ENCODE results near the gene MRPS34.
"Not testable (repeated sequence)": the region's sequence is repeated elsewhere in the genome, so short reads cannot be mapped to it uniquely, and the experiment has no call there.

The MRPS34 gene

DNA sequence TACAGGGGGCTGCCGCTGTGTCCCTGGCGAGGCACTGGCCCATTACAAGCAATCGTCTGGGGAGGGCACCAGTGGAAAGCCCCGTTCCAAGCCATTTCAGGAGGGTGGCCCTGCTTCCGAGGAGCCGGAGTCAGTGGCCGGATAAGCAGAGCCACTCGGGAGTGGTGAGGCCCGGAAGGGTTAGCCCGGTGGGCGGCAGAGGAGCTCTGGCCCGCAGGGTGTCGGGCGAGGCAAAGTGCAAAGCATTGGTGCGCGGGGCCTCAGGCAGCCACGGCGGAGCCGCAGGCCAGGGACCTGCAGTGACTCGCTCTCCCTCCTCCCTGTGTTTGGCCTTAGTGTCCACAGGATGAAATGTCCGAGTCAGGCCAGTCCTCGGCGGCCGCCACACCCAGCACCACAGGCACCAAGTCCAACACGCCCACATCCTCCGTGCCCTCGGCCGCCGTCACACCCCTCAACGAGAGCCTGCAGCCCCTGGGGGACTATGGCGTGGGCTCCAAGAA lies 26.2 kb downstream of the MRPS34 start:
- DNase-seq: no peak

DNA sequence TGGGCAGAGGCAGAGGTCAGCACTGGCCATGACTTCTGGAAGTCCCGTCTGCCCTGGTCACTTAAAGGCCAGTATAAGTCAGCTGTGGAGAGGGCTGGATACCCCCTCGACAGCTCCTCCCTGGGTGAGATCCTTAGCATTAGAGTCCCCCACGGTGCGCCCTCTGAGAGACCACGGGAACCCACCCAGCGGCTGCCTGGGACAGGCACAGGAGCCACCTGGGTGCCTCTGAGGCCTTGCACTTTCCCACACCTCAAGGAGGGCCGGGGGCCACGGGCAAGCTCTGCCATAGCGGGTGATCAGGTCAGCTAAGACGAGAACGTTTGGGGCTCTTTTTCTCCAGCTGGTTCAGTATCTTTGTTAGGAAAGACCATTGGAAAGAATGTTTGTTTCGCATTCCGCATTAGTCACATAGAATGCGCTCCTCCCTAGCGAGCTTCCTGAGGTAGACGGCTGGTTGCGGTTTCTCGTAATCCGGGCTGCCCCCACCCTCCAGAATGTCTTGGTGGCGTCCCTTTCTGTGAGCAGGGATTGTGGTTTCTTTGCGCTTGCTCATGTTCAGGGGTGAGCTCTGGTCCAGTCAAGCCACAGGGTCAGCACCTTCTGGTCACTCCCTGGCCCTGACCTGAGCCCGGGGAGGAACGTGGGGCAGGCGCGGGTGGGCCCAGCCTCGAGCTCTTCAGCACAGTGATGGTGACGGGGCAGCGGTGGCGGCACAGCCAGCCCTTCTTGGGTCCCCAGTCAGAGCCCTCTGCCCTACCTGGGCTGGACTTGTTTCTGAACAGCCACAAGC lies 26.8 kb downstream of the MRPS34 start:
- no peak for DNase-seq

DNA sequence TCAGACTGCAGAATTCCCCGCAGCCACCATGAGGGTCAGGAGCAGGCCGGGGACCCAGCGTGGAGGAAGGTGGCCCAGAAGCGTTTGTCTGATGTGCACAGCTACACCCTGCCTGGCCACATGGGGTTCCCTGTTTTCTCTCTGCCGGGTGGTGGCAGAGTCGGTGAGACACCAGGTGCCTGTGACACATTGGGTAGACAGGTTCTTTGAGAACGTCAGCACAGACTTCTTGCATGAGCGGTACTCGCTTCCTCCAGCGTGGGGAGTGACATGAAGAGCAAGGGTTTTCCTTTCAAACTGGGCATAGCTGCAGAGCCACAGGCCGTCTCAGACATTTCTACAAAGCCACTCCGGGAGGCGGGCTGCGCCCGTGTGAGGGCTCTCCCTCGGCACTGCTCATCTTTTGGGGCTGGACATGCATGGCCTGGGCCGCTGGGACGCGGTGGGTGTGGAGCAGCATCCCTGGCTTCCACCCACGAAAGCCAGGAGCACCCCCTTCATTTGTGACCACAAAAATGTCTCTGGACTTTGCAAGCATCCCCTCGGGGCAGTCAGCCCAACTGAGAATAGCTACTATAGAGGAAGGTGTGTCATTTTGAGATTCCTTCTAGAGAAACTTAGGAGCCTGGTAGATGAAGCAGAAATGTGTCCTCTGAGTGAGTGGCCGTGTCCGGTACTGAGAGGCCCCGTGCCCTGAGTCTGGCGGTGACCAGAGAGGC lies 27.6 kb downstream of the MRPS34 start:
- no peak for DNase-seq

DNA sequence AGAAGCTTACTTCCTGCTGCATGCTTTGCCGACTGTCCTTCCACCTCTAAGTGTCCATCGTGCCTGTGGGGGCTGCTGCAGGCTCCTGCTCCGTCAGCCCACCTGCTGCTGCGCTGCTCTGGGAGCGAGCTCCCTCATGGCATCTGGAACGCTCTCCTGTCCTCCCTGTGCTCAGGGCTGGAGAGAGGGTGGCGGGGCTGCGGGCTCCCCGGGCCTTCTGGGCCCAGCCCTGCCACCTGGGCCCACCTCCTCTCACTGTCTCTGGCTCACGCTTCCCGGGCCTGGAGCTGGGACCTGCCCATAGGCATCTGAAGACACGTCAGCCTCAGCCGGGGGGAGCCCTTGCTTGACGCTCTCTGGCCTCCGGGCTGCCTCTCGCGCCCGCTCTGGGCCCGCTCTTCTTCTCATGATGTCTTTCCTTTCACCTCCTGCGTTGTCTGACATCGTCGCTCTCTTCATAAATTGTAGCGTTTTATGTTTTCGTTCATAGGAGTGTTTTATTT lies 28.5 kb downstream of the MRPS34 start:
- DNase-seq: no peak

DNA sequence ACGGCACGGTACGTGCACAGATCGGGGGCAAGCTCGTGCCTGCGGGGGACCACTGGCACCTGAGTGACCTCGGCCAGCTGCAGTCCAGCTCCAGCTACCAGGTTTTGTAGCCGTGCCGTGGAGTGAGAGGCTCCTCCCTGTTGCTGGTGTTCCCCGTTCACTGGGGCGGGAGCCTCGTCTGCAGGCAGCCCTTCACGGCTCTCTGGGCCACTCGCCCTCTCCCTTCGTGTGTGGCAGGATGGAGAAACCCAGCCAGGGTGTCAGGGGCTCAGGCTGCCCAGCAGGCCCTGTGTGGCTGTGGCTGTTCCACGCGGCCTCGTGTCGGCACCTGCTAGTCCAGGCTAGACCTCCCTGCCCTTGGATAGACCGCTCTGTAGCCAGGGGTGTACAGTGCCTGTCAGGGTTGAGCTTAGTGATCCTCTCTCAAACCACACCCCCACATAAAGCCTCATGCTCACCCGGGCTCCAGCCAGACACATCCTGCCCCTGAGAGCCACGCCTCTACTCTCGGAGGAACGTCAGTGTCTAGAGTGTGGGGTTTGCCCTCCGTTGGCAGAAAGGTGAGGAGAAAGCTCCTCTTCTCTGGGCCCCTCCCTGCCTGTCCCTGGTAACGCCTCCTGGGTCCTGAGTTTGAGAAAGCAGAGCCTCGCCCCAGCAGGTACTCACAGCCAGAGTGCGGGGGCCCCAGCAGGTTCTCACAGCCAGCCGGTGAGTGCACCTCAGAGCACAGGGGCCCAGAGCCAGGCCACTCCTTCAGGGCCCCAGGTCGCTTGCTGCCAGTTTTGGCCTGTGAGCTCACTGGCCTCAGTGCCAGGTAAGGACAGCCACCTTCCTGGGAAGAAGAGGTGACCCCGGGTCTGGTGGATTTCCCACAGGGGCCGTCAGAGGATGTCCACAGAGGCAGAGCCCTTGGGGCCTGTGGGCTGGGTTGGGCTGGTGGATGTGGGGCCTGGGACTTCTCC lies 29.3 kb downstream of the MRPS34 start:
- DNase-seq: no peak

DNA sequence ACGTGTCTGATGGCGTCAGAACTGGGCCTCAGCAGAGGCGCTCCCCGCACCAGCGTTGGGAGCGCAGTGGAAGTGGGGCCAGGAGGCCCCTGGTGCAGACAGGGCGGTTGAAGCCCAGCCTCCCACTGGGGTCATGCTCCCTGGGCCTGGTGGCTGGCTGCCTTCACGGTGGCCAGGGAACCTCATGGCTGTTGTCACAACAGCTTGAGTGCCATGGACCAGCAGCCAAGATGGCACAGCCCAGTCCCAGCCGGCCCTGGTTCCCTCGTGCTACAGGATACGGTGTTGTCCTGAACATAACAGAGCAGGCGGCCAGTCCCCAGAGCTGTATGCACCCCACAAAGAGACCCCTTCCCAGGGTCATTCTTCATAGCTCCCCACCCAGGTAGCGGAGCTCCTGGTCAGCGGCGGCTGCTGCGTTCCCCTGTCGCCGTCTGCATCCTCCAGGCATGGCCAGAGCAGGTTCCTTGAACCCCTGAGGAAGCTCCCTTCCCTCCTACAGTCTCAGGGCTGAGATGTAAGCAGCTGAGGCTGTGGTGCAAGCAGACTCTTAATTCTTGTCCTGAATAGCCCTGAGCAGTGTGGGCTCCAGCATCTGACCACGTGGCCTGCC lies 31.3 kb downstream of the MRPS34 start:
- no peak for DNase-seq

DNA sequence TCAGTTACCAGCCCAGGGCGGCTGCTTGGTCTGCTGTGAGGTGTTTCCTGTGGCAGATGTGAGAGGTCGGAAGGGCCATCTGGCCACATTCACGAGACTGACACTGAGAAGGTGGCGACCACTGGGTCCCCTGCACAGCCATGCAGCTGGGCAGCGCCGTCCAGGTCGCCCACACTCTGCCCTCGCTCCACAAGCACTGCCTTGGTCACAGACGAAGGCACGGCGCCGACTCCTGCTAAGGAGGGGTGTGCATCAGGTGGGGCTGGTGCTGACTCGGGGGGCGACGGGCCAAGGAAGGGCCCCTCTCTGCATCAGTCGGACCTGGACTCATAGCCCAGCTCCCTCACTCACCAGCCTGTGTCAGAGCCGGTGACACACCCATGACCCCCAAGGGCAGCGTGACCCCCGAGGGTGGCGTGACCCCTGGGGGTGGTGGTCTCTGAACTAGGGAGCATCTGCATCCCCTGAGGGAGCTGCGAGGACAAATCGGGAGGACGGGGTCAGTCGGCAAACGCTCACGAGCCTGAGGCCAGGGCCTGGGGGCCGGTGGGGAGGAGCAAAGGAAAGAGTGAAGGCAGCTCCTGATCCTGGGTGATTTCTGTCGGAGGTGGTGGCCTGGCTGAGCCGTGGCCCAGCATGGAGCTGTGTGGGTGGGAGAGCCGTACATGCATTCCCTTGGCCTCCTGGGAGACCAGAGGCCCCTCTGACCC lies 32.0 kb downstream of the MRPS34 start:
- no peak for DNase-seq

DNA sequence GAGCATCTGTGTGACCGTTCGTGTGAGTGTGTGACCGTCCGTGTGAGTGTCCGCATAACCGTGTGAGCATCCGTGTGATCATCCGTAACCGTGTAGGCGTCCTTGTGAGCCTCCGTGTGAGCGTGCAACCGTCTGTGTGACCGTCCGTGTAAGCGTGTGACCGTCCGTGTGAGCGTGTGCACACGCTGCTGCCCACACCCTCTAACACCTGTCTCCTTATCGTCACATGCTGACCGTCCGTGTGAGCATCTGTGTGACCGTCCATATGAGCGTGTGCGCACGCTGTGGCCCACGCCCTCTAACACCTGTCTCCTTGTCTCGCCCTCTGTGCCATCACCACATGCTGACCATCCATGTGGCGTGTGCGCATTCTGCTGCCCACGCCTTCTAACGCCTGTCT lies 32.7 kb downstream of the MRPS34 start:
- DNase-seq: no peak

DNA sequence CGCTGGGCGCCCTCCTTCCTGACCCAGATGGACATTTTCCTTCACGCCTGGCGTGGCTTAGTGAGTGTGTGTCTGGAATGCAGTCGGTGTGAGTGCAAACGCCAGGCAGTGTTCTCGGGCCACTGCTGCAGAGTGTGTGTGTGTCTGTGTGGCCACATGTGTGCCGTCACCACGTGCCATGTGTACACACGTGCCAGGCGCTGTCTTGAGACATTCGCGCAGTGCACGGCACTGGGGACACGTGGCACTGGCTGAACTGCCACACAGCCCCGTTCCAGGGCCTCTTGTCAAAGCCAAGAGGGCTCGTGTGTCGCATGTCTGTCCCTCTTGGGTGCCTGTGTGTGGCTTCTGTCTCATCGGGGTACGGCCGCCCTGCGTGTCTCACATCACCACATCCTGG lies 38.1 kb downstream of the MRPS34 start:
- DNase-seq: no peak

DNA sequence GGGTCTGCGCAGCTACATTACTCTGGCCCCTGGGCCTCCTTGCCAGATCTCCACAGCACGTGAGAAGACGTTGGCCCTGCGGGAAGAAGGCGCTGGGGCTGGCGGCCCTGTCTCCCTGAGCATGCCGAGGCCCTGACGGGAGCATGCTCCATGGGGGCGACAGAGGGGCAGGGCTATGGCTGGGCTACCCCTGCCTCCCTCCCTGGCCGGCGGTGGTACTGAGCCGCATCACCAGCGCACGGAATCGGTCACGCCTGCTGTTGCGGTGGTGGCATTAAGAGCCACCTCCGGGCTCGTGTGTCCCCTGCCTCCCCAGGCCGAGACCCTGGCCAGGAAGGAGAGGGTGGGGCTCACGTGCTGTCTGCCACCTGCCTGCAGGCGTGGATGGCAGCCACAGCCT lies 38.8 kb downstream of the MRPS34 start:
- no peak for DNase-seq

DNA sequence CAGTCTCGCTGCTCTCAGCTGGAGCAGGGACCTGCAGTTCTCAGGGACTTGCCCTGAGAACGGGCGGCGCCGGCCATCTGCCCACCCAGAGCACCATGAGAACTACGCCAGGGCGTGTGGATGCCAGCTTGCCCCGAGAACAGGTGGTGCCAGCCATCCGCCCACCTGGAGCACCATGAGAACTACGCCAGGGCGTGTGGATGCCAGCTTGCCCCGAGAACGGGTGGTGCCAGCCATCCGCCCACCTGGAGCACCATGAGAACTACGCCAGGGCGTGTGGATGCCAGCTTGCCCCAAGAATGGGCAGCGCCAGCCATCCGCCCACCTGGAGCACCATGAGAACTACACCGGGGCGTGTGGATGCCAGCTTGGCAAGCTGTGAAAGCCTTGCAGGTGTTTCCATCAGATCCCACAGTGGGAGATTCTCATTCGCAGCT lies 40.4 kb downstream of the MRPS34 start:
- DNase-seq: not testable (repeated sequence)

DNA sequence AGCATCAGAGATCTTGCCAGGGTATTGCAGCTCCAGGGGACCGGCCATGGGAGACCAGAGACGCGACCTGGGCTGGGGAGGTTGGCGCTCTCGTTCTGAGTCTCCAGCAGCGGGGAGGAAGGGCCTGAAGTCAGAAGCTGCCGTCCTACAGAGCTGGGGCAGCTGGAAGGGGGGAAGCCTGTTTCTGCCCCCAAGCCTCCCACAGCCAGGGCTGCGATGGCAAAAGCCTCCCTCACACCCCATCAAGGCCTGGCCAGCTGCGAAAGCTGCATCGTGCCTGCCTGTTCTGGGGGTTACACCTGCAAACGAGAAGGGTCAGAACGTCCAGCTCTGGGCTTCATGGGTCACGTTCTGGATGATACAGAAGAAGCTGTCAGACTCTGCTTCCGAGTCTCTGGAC lies 40.9 kb downstream of the MRPS34 start:
- no peak for DNase-seq

DNA sequence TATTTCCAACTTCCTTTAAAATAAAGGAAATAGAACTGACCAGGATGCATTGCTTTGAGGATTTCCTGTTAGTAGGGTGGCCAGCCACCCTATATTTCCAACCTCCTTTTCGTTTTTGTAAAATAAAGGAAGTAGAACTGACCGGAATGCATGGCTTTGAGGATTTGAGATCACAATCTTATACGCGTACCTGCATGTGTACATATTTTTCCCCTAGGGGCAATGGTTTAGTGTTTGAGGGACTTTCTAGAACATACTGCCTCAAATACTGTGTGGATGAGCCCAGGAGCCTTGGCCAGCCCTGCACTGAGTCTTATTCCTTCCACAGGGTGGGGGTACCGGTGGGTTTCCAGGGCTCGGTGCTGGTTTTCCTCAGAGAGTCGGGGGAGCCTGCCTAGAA lies 41.3 kb downstream of the MRPS34 start:
- no peak for DNase-seq

DNA sequence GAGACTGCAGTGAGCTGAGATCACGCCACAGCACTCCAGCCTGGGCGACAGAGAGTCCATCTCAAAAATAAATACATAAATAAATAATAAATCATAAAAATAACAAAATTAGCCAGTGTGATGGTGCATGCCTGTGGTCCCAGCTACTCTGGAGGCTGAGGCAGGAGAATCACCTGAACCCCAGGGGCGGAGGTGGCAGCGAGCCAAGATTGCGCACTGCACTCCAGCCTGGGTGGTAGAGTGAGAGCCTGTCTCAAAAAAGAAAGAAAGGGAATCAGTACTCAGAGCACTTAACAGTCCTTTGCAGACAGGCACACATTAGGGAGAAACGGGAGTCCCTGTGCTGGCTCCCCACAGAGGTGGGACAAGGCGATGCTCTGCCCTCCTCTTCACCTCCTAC lies 41.9 kb downstream of the MRPS34 start:
- peak; percentile 8 for DNase-seq

DNA sequence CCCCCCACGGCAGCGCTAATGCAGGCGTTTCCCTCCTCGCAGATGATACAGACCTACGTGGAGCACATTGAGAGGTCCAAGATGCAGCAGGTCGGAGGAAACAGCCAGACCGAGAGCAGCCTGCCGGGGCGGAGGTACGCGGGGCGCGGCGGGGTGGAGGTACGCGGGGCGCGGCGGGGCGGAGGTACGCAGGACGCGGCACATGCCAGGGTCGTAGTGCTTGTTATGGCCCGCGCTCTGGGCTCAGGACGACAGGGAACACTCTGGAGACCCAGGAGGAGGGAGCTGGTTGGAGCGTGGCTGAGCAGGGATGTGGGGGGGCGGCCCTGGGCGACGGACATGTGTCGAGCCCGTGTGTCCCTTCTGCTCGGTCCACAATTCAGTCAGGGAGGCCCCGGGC lies 43.5 kb downstream of the MRPS34 start:
- no peak for DNase-seq

DNA sequence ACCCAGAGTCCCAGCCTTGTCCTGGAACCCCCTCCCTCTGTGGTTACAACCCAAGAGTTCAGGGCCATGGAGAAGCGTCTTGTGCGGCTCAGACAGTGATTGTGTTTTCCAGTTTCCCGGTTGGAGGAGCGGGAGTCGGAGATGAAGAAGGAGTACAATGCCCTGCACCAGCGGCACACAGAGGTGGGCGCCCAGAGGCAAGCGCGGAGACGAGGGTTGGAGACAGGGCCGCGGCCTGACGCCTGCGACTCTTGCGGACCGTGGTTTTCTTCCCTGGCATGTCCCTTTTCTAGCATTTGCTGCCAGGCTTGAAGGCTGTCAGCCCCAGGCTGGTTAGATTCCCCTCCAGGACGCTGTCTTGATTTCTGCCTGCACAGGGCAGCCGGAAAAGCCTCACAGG lies 43.9 kb downstream of the MRPS34 start:
- DNase-seq: no peak

DNA sequence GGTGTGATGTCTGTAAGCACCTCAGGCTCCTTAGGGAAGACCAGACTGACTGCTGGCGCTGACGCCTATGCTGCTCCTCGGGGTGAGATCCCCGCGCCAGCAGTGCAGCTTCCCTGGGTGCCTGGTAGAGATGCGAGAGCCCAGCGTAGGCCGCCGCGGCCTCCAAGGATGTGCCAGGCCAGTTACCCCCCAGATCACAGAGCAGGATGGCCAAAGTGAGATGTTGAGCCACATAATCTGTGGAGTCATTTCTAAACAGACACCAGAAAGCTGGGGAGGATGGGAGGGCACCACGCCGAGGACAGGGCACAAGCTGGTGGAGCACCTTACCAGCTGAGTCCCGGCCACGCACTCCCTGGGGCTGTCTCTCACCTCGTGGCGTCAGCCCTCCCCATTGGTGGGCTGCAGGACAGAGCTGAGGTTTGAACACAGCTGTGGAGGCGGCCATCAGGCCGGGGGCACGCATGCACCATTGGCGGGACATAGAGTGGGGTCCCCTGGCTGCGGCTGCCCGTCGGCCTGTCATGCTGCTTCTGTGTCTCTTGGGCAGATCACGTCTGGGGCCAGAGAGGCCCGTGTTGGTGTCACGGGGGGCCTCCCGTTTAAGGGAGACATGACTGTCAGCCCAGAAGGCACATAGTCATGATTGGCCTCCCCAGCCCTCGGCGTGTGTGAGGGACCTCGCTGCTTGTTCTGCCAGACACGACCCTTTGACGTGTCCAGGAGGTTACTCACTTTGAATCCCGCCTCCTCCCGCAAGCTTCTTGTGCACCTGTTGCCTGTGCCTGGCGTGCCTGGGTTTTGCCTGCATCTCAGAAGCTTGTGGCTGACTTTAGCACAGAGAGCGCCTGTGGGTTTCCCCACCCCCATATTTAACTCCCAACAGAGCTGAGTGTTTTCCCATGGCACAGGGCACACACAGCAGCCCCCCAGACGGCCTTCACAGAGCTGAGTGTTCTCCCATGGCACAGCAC lies 45.0 kb downstream of the MRPS34 start:
- no peak for DNase-seq

DNA sequence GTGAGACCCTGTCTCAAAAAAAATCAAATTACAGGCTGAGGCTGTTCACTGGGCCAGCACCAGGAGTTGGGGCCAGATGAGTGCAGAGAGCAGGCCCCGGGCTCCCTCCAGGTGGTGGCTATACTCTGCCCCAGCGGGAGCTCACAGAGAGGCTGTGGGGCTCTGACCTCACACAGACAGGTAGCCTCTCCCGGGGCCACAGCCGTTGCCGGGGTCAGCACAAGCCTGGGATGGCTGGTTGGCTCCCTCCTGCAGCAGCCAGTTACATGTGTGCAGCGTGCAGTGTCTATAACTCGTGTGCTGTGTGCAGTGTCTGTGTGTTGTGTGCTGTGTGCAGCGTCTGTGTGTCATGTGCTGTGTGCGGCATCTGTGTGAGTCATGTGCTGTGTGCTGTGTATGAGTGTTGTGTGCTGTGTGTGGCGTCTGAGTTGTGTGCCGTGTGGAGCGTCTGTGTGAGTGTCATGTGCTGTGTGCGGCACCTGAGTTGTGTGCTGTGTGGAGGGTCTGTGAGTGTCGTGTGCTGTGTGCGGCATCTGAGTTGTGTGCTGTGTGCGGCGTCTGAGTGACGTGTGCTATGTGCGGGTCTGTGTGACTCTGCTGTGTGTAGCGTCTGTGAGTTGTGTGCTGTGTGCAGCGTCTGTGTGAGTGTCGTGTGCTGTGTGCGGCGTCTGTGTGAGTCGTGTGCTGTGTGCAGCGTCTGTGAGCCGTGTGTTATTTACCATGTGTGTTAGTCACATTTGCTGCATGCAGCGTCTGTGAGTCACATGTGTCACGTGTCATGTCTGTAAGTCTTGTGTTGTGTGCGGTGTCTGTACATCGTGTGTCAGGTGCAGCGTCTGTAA lies 46.1 kb downstream of the MRPS34 start:
- no peak for DNase-seq

DNA sequence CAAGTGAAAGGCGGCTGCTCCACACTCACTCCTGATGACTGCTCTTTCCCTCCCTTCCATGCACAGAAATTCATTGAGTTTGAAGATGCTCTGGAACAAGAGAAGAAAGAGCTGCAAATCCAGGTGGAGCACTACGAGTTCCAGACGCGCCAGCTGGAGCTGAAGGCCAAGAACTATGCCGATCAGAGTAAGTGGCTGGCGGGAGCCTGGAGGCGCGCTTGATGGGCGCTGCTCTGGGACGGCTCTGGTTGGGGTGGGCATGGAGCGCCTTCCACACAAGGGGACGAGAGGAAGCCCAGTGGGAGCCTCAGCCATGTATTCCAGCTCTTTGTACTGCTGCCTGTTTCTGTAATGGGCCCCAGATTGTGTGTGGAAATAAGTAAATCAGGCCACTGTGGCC lies 48.4 kb downstream of the MRPS34 start:
- DNase-seq: no peak

Measured in DMS79 (cell line).